Measurements from ENCODE around the gene MTMR2. TPM values are rescaled to one million over a fixed set of nuclear protein-coding genes. Genes with fewer than 3 reads are reported as not detected.

Gene MTMR2
- total RNA-seq, 1 experiment from 2014 or later, result 59.0 TPM

GRCh38 chr11:95833378-95833777 is 90.5 kb downstream of the MTMR2 start:
- Histone ChIP-seq H3K9ac (ENCODE audit: extremely low read depth, insufficient read length, low read length) (no peak overlapping the region), H2BK12ac (ENCODE audit: insufficient read length, low read depth, low read length) (no peak overlapping the region), H2BK120ac (ENCODE audit: low read depth, low read length, poor library complexity, severe bottlenecking) (no peak overlapping the region), H3K14ac (ENCODE audit: insufficient read depth, low read length) (no peak overlapping the region), H2AK5ac (ENCODE audit: insufficient read length, low read length) (no peak overlapping the region), H3K9me3 (ENCODE audit: control insufficient read depth, low read depth, low read length) (no peaks in the 10 kb centered on the region), H3K23ac (ENCODE audit: insufficient read length, low read depth, low read length) (no peak overlapping the region), H3K79me2 (ENCODE audit: insufficient read depth, low read length) (no peaks in the 10 kb centered on the region), H4K8ac (replicated peaks; ENCODE audit: insufficient read length, low read depth, low read length) (no peak overlapping the region), H2BK20ac (ENCODE audit: low read depth, low read length, poor library complexity, severe bottlenecking) (no peak overlapping the region), H2AFZ (ENCODE audit: low read length) (no peak overlapping the region), H4K91ac (ENCODE audit: insufficient read length, low read depth, low read length) (no peak overlapping the region), H3K18ac (ENCODE audit: insufficient read length, low read depth, low read length) (no peak overlapping the region), H3K27me3 (ENCODE audit: insufficient read depth, low read length) (no peaks in the 10 kb centered on the region), H3K56ac (ENCODE audit: insufficient read length, low read depth, low read length) (no peak overlapping the region), H4K5ac (ENCODE audit: insufficient read length, low read depth, low read length) (no peak overlapping the region), H3K4me2 (ENCODE audit: insufficient read depth, insufficient read length, low read length) (no peak overlapping the region), H3K23me2 (ENCODE audit: insufficient read length, low read depth, low read length, poor library complexity, severe bottlenecking) (no peaks in the 10 kb centered on the region), H3K4me1 (ENCODE audit: insufficient read depth, low read length) (no peaks in the 10 kb centered on the region), H2BK5ac (ENCODE audit: insufficient read length, low read length) (no peak overlapping the region), H3T11ph (ENCODE audit: low read length) (no peak overlapping the region), H3K4ac (ENCODE audit: low read depth, low read length) (no peak overlapping the region), H3K27ac (ENCODE audit: insufficient read length, low read depth, low read length) (no peak overlapping the region), H4K20me1 (ENCODE audit: control insufficient read depth, insufficient read depth, insufficient read length) (no peaks in the 10 kb centered on the region), H3K79me1 (ENCODE audit: insufficient read depth, low read depth, low read length, poor library complexity, severe bottlenecking) (no peaks in the 10 kb centered on the region), H2BK15ac (ENCODE audit: low read depth, low read length) (no peak overlapping the region)
- peaks cover 17 to 59% (median 58%) of the 10 kb centered on the region in 3 experiments; a peak in 6 of 7 replicates for H3K36me3 Mint-ChIP-seq (ENCODE audit: insufficient read depth in 1 of 3, low read depth in 3 of 3)
- no peak for DNase-seq
- peaks cover 3% of the 10 kb centered on the region in 2 experiments; a peak in 2 of 4 replicates for H3K4me1 Mint-ChIP-seq
- H3K27me3 Mint-ChIP-seq (ENCODE audit: low read depth), result no peaks in the 10 kb centered on the region
- WGBS (ENCODE audit: extremely low coverage, insufficient read length, low lambda C conversion rate), result no CpG with 5 or more reads among the region's 1 CpG
- H3K9me3 Mint-ChIP-seq, result no peaks in the 10 kb centered on the region
- H3K27ac Mint-ChIP-seq, result no peak overlapping the region
- no peak for TF ChIP-seq CTCF (conservative IDR thresholded peaks at IDR 0.05)
- no peak overlapping the region for H3K4me3 Mint-ChIP-seq

All from H9 (cell line).